Peyer's patch (tissue), 4 donors: ENCODE results near the gene DNAJC15. TPM values are rescaled to one million over a fixed set of nuclear protein-coding genes. Genes with fewer than 3 reads are reported as not detected.

ENCODE experiments used
- DNase-seq, 3 donors: peaks; one replicate each; pipeline ENCODE4 v3.0.0-alpha.2; 2017 to 2019
- H3K27ac ChIP-seq, 4 donors: fragments of 200-600 bp; sonication (generic); one replicate each; pipeline ENCODE4 v1.5.1; 2016 to 2019
- H3K27me3 ChIP-seq, 2 donors: fragments of 200-600 bp; sonication (generic); one replicate each; pipeline ENCODE4 v1.5.1; 2019
- H3K36me3 ChIP-seq, 3 donors: fragments of 200-600 bp; sonication (generic); one replicate each; pipeline ENCODE4 v1.5.1; 2016 to 2019
- H3K4me1 ChIP-seq, 4 donors: fragments of 200-600 bp; sonication (generic); one replicate each; pipeline ENCODE4 v1.5.1; 2016 to 2019
- H3K4me3 ChIP-seq, 4 donors: fragments of 200-600 bp; sonication (generic); 1 replicate in 3 of 4; 2 replicates in 1 of 4; pipeline ENCODE4 v1.5.1; 2016 to 2019; ENCODE audit warnings: mild to moderate bottlenecking in 1 of 4
- H3K9me3 ChIP-seq, 4 donors: fragments of 200-600 bp; sonication (generic); one replicate each; pipeline ENCODE4 v1.5.1; 2016 to 2019; ENCODE audit warnings: mild to moderate bottlenecking in 1 of 4
- POLR2A ChIP-seq, 2 donors: fragments of 450-650 bp; IDR thresholded peaks; one replicate each; pipeline ENCODE4 v1.5.1; 2017; ENCODE audit warnings: antibody characterized with exemption in 2 of 2, mild to moderate bottlenecking in 2 of 2, moderate library complexity in 2 of 2
- total RNA-seq, 4 donors: library from RNA; depleted of rRNA; stranded (reverse); fragments of >200 nt; gene quantifications; one replicate each; pipeline ENCODE4 v1.1.0, GENCODE V29; 2016
- TF ChIP-seq, protein P1 (sequence below), 6 experiments: fragments of 450-650 bp in 4 of 6; fragments of 200-600 bp in 2 of 6; sonication (generic) in 1 of 6; IDR thresholded peaks; one replicate each; pipeline ENCODE4 v1.5.1; 2017 to 2019; ENCODE audit warnings: antibody characterized with exemption in 6 of 6, mild to moderate bottlenecking in 3 of 6, moderate library complexity in 1 of 6

The DNAJC15 gene
- total RNA-seq, 4 donors from 2014 or later = 5.8 to 27.5 (median 11.9) TPM

DNA sequence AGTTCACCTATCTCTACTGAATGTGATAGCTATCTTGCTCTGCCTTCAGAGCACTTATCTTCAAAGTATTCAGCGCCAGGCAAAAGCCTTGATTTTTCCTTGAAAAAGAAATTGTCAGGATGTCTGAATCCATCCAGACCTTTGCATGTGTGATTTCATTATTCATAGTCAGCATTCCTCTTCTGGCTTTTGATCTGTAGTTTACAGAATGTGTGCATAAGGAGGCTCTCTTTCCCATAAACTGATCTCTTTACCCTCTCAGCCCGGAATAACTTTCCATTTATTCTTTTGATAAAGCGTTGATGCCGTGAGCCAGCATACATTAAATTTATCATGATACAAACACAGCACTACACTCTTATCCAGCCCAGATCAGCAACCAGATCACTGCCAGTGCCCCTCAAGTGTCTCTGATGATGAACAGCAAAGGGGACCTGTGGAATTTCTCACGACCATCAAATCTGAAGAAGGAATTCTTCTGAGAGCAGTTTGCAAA, 130.8 kb downstream of the DNAJC15 start:
- TF ChIP-seq, protein P1, sequence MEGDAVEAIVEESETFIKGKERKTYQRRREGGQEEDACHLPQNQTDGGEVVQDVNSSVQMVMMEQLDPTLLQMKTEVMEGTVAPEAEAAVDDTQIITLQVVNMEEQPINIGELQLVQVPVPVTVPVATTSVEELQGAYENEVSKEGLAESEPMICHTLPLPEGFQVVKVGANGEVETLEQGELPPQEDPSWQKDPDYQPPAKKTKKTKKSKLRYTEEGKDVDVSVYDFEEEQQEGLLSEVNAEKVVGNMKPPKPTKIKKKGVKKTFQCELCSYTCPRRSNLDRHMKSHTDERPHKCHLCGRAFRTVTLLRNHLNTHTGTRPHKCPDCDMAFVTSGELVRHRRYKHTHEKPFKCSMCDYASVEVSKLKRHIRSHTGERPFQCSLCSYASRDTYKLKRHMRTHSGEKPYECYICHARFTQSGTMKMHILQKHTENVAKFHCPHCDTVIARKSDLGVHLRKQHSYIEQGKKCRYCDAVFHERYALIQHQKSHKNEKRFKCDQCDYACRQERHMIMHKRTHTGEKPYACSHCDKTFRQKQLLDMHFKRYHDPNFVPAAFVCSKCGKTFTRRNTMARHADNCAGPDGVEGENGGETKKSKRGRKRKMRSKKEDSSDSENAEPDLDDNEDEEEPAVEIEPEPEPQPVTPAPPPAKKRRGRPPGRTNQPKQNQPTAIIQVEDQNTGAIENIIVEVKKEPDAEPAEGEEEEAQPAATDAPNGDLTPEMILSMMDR (IDR thresholded peaks at IDR 0.05) = no peak
- TF ChIP-seq POLR2A (IDR thresholded peaks at IDR 0.05) = no peak
- no peak for DNase-seq
- H3K36me3 ChIP-seq = no peaks in the 10 kb centered on the region
- H3K4me3 ChIP-seq = no peak overlapping the region
- no peaks in the 10 kb centered on the region for H3K4me1 ChIP-seq
- no peaks in the 10 kb centered on the region for H3K9me3 ChIP-seq
- H3K27me3 ChIP-seq = no peaks in the 10 kb centered on the region
- no peak overlapping the region for H3K27ac ChIP-seq

DNA sequence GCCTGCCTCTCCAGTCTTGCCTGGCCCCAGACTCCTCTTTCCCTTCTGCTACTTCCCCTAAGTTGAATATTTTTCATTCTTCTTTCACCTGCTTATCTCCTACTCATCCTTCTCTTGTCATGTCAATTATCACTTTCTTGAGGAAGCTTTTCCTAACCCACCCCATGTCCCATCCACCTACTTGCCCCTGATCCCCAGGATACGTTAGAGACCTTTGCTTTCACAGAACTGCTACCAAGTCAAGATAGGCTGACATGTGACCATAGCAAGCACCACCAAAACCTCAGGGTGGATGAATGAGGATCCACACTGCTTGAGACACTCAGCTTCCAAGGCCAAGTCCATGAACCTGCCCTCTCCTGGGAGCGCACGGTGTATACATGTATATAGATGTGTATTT, 131.5 kb downstream of the DNAJC15 start:
- Histone ChIP-seq H3K9me3 (no peaks in the 10 kb centered on the region), H3K4me1 (no peaks in the 10 kb centered on the region), H3K27me3 (no peaks in the 10 kb centered on the region), H3K27ac (no peak overlapping the region), H3K36me3 (no peaks in the 10 kb centered on the region), H3K4me3 (no peak overlapping the region)
- no peak for TF ChIP-seq POLR2A (IDR thresholded peaks at IDR 0.05)
- TF ChIP-seq, protein P1 (IDR thresholded peaks at IDR 0.05) = no peak
- DNase-seq = no peak

DNA sequence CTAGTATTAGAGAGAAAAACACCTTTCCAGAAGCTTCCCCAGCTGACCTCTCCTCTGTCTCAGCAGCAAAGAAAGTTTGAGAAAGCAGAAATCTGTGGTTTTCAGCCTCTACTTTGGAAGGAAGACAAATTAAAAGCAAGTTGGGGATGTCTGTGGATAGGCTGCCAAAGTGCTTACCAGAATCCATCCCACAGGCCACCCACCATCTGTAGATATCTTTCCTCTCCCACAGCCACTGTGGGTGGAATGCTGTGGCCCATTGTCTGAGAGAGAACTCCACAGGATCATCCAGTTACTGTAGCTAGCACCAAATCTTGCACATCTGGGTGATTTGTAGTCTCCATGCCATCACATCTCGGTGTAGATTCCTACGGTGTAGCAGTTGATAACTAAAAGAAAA, 133.5 kb downstream of the DNAJC15 start:
- no peak overlapping the region for H3K4me3 ChIP-seq
- no peak for TF ChIP-seq POLR2A (IDR thresholded peaks at IDR 0.05)
- TF ChIP-seq, protein P1 (IDR thresholded peaks at IDR 0.05) = no peak
- no peak for DNase-seq
- H3K27ac ChIP-seq = no peak overlapping the region
- H3K9me3 ChIP-seq = no peaks in the 10 kb centered on the region
- H3K27me3 ChIP-seq = no peaks in the 10 kb centered on the region
- no peaks in the 10 kb centered on the region for H3K36me3 ChIP-seq
- no peaks in the 10 kb centered on the region for H3K4me1 ChIP-seq

- no peaks in the 10 kb centered on the region for H3K27me3 ChIP-seq
- no peak for TF ChIP-seq POLR2A (IDR thresholded peaks at IDR 0.05)
- TF ChIP-seq, protein P1 (IDR thresholded peaks at IDR 0.05) = no peak
- no peak overlapping the region for H3K27ac ChIP-seq
- no peaks in the 10 kb centered on the region for H3K36me3 ChIP-seq
- DNase-seq = no peak
- no peaks in the 10 kb centered on the region for H3K4me1 ChIP-seq
- H3K4me3 ChIP-seq = no peak overlapping the region
- no peaks in the 10 kb centered on the region for H3K9me3 ChIP-seq
Observed at GRCh38 chr13:43157796-43158195, 134.4 kb downstream of the DNAJC15 start.

DNA sequence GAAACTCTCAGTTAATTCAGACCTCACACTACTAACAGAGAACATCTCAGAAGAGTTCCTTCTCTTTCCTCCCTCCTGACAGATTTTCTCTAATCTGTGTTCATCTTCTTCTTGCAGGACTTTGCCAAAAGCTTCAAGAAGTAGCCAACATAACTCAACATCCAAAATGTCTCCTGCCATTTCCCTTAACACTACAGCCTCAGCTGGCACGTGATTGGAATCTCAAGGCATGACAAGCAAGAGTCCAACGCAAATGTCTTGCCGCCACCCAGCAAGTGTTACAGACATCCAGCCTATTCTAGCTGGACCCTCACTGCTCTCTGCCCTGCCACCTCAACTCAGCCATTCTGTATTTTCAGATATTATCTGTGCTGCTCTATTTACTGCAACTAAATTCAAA, 135.1 kb downstream of the DNAJC15 start:
- no peaks in the 10 kb centered on the region for H3K9me3 ChIP-seq
- no peak for DNase-seq
- no peak overlapping the region for H3K27ac ChIP-seq
- H3K36me3 ChIP-seq = no peaks in the 10 kb centered on the region
- H3K4me3 ChIP-seq = no peak overlapping the region
- H3K4me1 ChIP-seq = no peaks in the 10 kb centered on the region
- no peaks in the 10 kb centered on the region for H3K27me3 ChIP-seq
- TF ChIP-seq POLR2A (IDR thresholded peaks at IDR 0.05) = no peak
- TF ChIP-seq, protein P1 (IDR thresholded peaks at IDR 0.05) = no peak

DNA sequence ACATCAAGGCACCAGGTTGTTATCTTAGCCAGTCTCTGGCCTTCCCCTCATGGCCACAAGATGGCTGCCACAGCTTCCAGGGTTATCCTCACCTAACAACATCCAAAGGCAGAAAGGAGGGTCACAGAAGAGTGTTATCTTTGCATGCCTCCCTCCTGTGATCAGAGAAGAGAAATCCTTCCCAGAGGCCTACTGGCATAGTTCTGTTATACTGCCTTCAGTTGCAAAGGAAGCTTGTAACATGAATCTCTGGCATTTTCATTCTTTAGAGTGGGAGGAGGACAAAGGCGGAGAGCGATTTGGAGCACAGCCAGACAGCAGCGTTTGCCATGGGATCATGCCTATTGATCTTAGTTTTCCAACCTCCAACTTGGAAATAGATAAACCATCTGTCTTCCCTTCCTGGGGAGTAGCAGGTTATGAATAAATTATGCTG, 135.7 kb downstream of the DNAJC15 start:
- no peak for DNase-seq
- Histone ChIP-seq H3K27ac (no peak overlapping the region), H3K4me3 (no peak overlapping the region), H3K9me3 (no peaks in the 10 kb centered on the region), H3K27me3 (no peaks in the 10 kb centered on the region), H3K36me3 (no peaks in the 10 kb centered on the region), H3K4me1 (no peaks in the 10 kb centered on the region)
- TF ChIP-seq, protein P1 (IDR thresholded peaks at IDR 0.05) = no peak
- no peak for TF ChIP-seq POLR2A (IDR thresholded peaks at IDR 0.05)
